Dedifferentiated amniotic fluid mesenchymal stem cell (primary cell): ENCODE measurements around the gene HTT.

ENCODE experiments used
- DNase-seq: peaks from one replicate; pipeline ENCODE4 v3.0.0-alpha.2; 2016; ENCODE audit errors: extremely low spot score

HTT gene

DNA sequence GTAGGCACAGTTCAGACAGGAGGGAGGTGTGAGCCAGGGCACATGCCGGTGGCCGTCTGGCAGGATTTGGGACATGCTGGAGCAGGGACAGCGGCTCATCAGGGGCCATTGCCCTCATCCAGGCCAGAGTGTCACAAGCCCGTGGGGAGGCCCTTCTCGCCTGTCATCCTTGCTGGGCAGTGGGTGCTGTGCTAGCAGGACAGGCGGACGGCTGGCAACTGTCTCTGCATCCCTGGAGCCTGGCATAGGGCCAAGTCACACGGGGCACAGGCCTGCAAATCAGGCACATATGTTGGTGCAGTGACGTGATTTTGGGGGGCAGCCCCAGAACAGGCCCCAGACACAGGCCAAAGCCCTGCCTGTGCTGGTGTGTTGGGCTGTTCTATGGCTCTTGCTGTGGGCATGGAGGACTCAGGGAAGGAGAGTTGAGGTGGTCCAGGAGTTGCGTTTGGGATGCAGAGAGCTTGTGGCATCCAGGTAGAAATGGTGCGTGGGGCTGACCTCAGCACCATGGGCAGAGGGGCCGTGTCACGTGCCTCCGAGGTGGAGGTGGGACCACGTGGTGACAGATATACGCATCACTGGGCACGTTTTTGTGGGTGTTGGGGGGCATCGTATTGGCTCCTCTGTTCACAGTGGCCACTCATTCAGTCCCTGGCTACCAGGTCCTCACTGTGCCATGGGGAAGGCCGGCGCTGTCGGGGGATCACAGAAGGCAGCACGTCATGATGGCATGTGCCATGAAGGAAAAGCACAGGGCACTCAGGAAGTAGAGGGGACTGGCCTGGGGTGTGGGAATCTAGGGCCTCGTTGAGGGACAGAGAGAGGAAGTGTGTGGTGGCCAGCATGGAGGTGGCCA, 159.9 kb downstream of the HTT start:
- no peak for DNase-seq

DNA sequence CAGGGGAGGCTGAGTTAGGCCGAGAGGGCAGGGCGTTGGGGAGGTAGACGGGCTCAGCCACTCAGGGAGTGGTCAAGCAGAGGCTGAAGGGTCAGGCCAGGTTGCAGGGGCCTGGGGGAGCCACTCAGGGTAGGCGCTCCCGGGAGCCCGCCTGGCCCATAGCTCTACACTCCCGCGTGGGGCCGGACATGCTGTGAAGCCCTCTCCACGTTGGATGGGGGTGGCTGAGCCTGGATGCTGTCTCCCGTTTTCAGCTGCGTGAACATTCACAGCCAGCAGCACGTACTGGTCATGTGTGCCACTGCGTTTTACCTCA, 160.5 kb downstream of the HTT start:
- no peak for DNase-seq

DNA sequence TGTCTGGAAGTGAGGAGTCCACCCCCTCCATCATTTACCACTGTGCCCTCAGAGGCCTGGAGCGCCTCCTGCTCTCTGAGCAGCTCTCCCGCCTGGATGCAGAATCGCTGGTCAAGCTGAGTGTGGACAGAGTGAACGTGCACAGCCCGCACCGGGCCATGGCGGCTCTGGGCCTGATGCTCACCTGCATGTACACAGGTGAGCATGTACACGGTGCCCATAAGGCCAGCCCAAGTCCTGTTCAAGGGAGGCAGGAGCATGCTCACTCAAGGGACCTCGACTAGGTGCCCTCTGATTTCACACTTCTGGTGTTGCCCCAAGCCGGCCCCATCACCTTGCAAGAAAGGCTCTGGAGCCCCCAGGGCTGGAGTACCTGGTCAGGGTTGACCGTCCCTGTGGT, 161.1 kb downstream of the HTT start:
- DNase-seq, result no peak

DNA sequence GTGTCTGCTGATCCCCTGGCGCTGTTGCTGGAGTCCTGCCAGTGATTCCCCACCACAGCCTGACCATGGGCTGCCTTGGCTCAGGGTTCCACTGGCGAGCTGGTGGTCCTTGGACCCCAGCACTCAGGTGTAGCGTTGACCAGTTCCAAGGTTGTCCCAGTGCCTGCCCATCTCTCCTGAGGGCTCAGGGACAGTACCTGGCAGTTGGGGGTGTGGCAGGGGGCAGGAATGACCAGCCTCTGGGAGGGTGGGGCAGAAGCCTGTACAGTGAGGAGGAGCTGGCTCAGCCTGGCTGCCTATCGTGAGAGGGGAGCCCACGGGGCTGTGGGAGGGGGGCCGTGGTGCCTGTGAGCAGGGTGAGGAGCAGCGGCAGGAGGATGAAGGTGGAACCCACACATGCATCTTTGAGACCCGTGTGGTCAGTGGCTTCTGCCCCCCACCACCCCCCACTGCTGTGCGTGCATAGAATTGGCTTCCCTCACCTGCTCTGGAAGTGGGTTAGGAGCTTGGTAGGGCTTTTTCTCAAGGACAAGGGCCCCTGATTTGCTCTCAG, 161.9 kb downstream of the HTT start:
- DNase-seq, result no peak

DNA sequence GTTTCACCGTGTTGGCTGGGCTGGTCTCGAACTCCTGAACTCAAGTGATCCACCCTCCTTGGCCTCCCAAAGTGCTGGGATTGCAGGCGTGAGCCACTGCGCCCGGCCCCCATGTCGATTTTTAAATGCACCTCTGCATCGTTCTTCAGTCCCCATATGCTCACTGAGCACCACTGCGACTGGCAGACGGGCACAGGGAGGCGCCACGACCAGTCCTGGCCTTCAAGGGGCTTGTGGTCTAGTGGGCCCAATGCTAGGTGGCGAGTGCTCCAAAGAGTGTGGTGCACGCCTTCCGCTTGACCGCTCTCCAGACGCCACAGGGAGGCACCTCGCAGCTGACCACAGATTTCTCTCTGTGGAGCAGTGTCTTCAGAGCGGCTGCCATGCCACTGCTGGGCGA, 162.8 kb downstream of the HTT start:
- DNase-seq, result no peak

DNA sequence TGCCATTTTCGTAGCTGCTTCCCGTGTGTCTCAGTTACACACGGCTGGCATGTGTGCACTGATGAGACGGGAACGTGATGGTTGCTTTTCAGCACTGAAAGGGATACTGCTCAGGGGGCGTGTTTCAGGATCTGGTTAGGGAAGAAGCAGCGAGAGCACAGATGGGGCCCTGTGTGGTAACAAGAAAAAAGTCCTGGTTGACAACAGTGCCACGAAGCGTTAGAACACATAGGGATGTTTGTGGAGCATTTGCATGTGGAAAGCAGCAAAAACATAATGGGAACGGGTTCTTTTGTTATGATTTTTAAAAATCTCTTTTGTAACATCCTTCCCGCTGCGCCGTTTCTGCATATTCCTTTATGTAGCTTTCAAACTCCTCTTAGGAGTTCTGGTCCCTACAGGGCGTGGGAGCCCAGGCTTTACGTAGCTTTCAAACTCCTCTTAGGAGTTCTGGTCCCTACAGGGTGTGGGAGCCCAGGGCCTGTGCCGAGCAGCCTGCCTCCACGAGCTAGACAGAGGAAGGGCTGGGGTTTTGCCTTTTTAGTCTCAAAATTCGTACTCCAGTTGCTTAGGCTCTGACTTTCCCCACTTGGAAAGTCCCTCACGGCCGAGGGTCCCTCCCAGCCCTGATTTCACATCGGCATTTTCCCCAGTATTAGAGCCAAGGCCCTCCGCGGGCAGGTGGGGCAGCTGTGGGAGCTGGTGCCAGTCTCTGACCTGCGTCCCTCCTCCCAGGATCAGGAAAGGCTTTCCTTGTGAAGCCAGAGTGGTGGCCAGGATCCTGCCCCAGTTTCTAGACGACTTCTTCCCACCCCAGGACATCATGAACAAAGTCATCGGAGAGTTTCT, 163.5 kb downstream of the HTT start:
- no peak for DNase-seq

DNA sequence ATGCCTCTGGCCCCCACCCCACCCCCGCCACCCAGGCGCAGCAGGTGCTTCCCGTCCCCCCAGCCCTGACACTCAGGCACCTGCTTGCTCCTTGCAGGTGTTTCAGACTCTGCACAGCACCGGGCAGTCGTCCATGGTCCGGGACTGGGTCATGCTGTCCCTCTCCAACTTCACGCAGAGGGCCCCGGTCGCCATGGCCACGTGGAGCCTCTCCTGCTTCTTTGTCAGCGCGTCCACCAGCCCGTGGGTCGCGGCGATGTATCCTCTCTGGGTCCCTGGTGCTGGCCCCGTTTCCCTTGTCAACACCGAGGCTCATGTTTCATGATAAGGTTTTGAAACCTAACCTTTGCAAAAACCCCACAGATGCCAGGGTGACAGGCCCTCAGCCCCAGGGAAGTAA, 164.2 kb downstream of the HTT start:
- no peak for DNase-seq

DNA sequence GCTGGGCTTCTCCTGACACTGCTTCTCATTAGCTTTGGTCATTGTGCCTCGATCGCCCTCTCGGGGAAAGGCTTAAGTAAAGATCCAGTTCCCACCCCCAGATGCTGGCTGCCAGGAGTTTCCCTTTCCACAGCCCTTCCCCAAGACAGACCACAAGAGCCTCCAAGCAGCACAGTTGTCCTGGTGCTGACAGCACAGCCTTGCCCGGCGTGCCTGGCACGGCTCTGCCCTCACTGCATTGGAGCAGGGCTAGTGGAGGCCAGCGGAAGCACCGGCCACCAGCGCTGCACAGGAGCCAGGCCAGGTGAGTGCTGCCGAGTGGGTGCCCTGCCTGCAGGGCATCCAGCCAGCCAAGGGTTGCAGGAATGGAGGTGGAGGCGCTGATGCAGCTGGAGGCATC, 164.8 kb downstream of the HTT start:
- DNase-seq, result no peak

DNA sequence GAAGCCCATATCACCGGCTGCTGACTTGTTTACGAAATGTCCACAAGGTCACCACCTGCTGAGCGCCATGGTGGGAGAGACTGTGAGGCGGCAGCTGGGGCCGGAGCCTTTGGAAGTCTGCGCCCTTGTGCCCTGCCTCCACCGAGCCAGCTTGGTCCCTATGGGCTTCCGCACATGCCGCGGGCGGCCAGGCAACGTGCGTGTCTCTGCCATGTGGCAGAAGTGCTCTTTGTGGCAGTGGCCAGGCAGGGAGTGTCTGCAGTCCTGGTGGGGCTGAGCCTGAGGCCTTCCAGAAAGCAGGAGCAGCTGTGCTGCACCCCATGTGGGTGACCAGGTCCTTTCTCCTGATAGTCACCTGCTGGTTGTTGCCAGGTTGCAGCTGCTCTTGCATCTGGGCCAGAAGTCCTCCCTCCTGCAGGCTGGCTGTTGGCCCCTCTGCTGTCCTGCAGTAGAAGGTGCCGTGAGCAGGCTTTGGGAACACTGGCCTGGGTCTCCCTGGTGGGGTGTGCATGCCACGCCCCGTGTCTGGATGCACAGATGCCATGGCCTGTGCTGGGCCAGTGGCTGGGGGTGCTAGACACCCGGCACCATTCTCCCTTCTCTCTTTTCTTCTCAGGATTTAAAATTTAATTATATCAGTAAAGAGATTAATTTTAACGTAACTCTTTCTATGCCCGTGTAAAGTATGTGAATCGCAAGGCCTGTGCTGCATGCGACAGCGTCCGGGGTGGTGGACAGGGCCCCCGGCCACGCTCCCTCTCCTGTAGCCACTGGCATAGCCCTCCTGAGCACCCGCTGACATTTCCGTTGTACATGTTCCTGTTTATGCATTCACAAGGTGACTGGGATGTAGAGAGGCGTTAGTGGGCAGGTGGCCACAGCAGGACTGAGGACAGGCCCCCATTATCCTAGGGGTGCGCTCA, 165.8 kb downstream of the HTT start:
- DNase-seq, result no peak

DNA sequence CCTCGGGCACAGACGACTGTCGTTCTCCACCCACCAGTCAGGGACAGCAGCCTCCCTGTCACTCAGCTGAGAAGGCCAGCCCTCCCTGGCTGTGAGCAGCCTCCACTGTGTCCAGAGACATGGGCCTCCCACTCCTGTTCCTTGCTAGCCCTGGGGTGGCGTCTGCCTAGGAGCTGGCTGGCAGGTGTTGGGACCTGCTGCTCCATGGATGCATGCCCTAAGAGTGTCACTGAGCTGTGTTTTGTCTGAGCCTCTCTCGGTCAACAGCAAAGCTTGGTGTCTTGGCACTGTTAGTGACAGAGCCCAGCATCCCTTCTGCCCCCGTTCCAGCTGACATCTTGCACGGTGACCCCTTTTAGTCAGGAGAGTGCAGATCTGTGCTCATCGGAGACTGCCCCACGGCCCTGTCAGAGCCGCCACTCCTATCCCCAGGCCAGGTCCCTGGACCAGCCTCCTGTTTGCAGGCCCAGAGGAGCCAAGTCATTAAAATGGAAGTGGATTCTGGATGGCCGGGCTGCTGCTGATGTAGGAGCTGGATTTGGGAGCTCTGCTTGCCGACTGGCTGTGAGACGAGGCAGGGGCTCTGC, 166.5 kb downstream of the HTT start:
- no peak for DNase-seq

DNA sequence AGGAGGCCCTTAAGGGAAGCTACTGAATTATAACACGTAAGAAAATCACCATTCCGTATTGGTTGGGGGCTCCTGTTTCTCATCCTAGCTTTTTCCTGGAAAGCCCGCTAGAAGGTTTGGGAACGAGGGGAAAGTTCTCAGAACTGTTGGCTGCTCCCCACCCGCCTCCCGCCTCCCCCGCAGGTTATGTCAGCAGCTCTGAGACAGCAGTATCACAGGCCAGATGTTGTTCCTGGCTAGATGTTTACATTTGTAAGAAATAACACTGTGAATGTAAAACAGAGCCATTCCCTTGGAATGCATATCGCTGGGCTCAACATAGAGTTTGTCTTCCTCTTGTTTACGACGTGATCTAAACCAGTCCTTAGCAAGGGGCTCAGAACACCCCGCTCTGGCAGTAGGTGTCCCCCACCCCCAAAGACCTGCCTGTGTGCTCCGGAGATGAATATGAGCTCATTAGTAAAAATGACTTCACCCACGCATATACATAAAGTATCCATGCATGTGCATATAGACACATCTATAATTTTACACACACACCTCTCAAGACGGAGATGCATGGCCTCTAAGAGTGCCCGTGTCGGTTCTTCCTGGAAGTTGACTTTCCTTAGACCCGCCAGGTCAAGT, 167.5 kb downstream of the HTT start:
- DNase-seq, result peak; percentile 62

DNA sequence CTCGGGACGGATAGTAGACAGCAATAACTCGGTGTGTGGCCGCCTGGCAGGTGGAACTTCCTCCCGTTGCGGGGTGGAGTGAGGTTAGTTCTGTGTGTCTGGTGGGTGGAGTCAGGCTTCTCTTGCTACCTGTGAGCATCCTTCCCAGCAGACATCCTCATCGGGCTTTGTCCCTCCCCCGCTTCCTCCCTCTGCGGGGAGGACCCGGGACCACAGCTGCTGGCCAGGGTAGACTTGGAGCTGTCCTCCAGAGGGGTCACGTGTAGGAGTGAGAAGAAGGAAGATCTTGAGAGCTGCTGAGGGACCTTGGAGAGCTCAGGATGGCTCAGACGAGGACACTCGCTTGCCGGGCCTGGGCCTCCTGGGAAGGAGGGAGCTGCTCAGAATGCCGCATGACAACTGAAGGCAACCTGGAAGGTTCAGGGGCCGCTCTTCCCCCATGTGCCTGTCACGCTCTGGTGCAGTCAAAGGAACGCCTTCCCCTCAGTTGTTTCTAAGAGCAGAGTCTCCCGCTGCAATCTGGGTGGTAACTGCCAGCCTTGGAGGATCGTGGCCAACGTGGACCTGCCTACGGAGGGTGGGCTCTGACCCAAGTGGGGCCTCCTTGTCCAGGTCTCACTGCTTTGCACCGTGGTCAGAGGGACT, 168.8 kb downstream of the HTT start:
- no peak for DNase-seq

DNA sequence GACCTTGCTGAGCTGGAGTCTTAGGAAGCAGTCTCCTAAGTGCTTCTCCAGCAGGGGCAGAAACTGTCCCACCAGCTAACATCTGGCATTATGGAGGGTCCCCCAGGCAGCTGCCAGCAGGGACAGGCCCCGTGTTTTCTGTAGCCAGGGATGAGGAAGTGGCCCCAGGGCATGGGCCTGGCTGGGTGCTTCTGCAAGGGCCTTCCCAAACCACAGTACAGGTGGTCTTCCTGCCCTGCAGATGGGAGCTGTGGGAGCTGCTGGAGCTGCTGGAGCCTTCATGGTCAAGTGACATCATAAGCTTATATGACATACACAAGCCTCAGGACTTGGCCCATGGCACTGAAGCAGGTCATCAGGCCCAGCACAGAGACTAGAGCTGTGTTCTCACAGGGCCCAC, 169.5 kb downstream of the HTT start:
- DNase-seq, result no peak

DNA sequence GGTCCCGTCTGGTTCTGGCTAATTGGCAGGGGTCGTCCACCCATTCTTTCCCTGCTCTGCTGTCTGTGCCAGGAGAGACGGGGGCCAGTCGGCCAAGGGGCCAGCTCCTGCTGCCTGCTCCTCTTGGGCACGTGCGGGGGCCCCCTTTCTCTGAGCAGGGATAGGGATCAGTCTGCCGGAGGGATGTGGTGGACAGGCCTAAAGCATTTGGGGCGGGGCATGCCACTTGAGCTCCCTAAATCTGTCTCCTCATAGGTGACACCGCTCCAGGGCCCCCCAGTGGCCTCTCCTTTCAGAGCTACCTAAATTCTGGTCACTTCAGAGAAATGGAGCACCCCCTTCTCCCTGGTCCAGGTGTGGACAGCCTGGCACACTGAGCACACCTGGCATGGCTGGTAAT, 170.3 kb downstream of the HTT start:
- DNase-seq, result no peak

DNA sequence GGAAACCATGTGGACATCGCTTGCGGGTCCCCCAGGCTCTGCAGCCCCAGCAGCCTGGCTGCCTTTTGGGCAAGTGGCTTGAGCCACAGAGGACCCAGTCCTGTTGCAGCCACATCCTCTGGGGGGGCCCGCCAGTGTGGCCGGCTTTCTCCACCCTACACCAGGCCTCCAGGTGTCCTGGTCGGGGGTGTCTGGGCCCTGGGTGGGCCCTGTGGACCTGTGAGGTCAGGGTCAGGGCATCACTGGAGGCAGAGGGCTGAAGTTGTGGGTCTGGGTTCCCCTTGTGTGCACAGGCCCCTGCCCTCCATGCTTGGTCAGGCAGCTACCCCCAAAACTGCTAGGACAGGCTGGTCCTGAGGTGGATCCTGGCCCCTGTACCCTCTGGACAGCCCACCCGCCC, 171.2 kb downstream of the HTT start:
- no peak for DNase-seq

DNA sequence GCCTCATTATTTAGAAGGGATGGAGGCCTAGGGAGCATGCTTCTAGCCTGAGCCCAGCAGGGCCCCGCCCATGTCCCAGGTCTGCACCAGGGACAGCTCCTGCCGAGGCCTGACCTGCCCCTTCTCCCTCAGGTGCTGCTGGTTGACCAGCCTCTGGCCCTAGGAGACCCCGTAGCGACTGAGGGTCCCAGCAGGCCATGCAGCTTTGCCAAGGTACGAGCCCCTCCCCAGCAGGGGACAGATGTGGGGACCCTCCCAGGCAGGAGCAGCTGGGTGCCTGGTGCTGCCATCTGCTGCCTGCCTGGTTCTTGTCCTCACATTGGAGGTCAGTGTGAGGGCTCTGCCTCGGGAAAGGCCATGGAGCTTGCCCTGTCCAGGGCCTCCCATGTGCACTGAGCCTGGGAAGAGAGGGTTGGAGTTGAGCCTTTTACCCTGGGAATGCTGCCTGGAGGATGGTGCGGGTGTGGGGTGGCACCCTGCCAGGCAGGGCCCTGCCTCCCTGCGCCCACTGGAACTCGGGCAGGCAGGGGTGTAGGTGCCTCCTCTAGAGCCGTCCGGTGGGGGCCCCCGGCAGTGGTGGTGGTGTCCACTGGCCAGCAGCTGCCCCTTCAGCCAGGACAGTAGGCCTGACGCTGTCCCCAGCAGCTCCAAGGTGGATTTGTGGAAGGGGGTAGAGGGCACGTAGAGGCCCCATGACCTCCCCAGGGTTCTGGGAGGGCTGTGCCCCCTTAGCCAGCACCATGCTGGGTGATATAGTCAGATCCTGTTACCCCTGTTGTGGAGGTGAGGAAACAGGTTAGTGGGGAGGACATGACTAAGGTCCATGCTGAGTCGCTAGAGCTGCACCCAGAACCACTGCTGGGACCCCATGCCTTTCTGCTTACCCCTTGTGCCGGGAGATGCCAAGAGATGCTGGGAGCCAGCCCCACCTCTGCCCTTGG, 172.2 kb downstream of the HTT start:
- DNase-seq, result no peak

DNA sequence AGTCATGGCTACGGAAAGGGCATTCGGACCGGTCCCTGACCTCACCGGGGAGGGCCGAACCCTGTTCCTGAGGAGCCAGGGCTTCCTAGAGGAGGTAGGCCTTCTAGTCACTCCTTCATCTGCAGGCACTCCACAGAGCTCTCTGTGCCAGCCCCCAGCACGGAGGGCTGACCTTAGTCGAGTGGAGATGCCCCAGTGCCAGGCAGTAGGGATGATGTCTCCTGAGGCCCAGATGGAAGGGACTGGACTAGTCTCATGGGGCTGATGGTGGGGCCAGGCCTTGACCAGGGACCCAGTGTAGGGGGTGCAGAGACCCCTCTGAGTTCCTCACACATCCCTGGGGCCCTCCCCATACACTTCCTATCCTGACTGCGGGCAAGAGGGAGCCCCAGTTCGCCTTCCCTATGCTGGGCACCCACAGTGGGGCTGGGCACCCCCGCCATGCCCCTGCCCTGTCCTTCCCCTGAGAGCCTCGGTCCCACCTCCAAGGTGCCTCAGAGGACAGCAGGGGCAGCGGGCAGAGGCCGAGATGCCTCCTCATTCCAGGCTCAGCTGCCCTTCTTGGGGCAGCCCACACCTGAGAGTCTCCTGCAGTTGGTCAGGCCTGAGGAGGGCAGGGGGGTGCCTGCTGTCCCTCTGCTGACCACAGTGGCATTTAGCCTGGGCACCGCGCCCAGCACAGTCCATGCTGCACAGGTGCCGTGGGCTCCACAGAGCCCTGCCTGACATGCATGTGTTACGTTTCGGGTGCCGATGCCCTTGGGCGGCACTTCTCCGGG, 173.1 kb downstream of the HTT start:
- DNase-seq, result no peak

DNA sequence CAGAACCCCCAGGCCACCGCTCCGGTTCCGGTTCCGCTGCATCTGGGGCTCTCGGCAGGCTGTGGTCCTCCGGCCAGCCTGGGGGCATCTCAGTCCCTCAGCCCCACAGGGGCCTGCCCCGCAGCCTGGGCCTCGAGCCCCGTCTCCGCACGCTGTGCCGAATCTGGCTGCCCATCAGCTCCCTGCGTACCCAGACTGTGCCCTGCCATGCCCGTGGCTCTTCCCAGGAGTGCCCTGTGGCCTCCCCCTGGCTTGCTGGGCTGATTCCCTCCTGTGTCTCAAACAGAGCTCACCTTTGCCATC, 173.6 kb downstream of the HTT start:
- DNase-seq, result no peak
